ENCODE data around the gene HDAC4. TPM values are rescaled to one million over a fixed set of nuclear protein-coding genes. Genes with fewer than 3 reads are reported as not detected.

The HDAC4 gene
- total and polyA plus RNA-seq, 2 of the 8 experiments (the other 6 are each of a cell fraction or from before 2014, with no cell fraction given), result 15.4 to 31.5 TPM

DNA sequence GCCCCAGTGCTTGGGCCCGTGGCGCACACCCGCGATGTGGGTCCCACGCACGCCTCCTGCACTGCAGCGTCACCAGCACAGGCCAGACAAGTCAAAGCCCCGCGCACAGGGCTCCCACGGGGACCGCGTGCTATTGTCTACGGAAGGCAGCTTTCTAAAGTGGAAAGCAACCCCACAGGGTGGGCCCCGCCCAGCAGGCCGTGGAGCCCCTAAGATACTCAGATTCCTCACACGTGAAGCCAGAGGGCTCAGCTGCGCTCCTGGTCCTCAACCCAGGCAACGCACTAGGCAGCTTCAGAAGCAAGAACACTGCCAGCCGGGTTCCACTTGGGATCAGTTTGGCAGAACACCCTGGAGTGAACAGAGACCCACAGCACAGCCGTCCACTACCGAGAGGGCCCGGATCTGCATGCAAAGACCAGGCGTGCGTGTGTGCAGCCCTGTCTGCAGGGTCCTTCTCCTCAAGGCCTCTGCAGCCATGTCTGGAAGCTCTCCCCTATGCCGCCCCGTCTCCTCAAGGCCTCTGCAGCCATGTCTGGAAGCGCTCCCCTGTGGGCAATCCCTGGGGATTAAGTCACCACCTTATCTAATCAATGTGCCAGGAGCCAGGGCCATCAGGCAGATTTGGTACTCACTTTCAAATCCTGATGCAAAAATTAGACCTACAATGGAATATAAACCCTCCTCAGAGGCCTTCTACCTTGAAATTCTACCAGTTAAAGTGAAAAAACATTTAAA is 231.3 kb downstream of the HDAC4 start:
- DNase-seq (ENCODE audit: low read depth in 1 of 2, low spot score in 2 of 2) (no peak), FAIRE-seq (no peak)
- no peaks in the 10 kb centered on the region for H3K4me1 ChIP-seq (replicated peaks in 1 of 4; ENCODE audit: control insufficient read depth in 3 of 4, insufficient read depth in 4 of 4, low read length in 3 of 4)
- H2BK20ac ChIP-seq (ENCODE audit: low read length), result no peak overlapping the region
- 96% methylated on average over 27 of the region's 27 CpGs; no CpG with 5 or more reads in 1 of the 2 experiments for WGBS, 2 experiments (ENCODE audit: extremely low coverage in 1 of 2, insufficient coverage in 1 of 2, insufficient read length in 1 of 2, insufficient replicate concordance in 2 of 2, low coverage in 1 of 2, low lambda C conversion rate in 2 of 2, missing lambda C conversion rate in 1 of 2)
- no peak for TF ChIP-seq SP2 (IDR thresholded peaks at IDR 0.05; ENCODE audit: low read length)
- no peak for TF ChIP-seq ZNF274 (IDR thresholded peaks at IDR 0.05; ENCODE audit: borderline replicate concordance, extremely low read depth, low read length)
- TF ChIP-seq CTBP2 (IDR thresholded peaks at IDR 0.05; ENCODE audit: borderline replicate concordance, insufficient read depth, insufficient read length, low read length), result no peak
- TF ChIP-seq YY1 (IDR thresholded peaks at IDR 0.05; ENCODE audit: low read depth, low read length), result no peak
- no peak for TF ChIP-seq HDAC6 (IDR thresholded peaks at IDR 0.05; ENCODE audit: low read depth, low read length)
- TF ChIP-seq EP300 (IDR thresholded peaks at IDR 0.05; ENCODE audit: borderline replicate concordance in 1 of 2, low read depth in 2 of 2, low read length in 2 of 2), result no peak
- TF ChIP-seq KDM4A (IDR thresholded peaks at IDR 0.05; ENCODE audit: low read depth, low read length, severe bottlenecking), result no peak
- H3K9me3 ChIP-seq (ENCODE audit: insufficient read depth in 2 of 2, low read depth in 1 of 2, low read length in 1 of 2), result peaks cover 4 to 16% of the 10 kb centered on the region in 2 experiments; a peak in 3 of 4 replicates
- H3K56ac ChIP-seq (replicated peaks; ENCODE audit: insufficient read length, low read depth, low read length), result no peak overlapping the region
- no peak overlapping the region for H4K91ac ChIP-seq (replicated peaks; ENCODE audit: insufficient read length, low read length)
- H3K4me2 ChIP-seq (ENCODE audit: insufficient read depth in 1 of 2, low read depth in 2 of 2, low read length in 2 of 2), result no peak overlapping the region
- H3K79me1 ChIP-seq (ENCODE audit: low read depth, low read length), result no peaks in the 10 kb centered on the region
- H3K79me2 ChIP-seq (ENCODE audit: control insufficient read depth in 1 of 2, insufficient read depth in 2 of 2, low read length in 2 of 2), result no peaks in the 10 kb centered on the region
- no peak overlapping the region for H2AFZ ChIP-seq (ENCODE audit: low read length)
- H3K18ac ChIP-seq (ENCODE audit: extremely low read depth, low read length), result no peak overlapping the region
- no peak overlapping the region for H2BK120ac ChIP-seq (replicated peaks; ENCODE audit: low read depth, low read length)
- no peak overlapping the region for H3K23ac ChIP-seq (ENCODE audit: insufficient read length)
- no peaks in the 10 kb centered on the region for H4K20me1 ChIP-seq (replicated peaks in 1 of 2; ENCODE audit: control insufficient read depth in 1 of 2, insufficient read depth in 2 of 2, low read length in 2 of 2)
- CTCF ChIA-PET (ENCODE audit: partially characterized antibody), result interaction anchor here (0.8 to 1.2 kb wide), 3 partner anchors 10 to 31 kb away, joined by 3 read pairs; no protein-coding TSS in a partner anchor
- no peak overlapping the region for H2BK5ac ChIP-seq (ENCODE audit: low read depth, low read length)
- no peaks in the 10 kb centered on the region for H3K27me3 ChIP-seq (replicated peaks in 1 of 4; ENCODE audit: control insufficient read depth in 3 of 4, extremely low read depth in 1 of 4, insufficient read depth in 3 of 4, low read length in 3 of 4)
- POLR2A ChIA-PET (ENCODE audit: partially characterized antibody), result no interaction called here
- no peak overlapping the region for H2BK15ac ChIP-seq (ENCODE audit: low read length)
- no peak overlapping the region for H3K27ac ChIP-seq (ENCODE audit: low read depth, low read length)
- no peak overlapping the region for H4K5ac ChIP-seq (ENCODE audit: insufficient read length, low read depth, low read length)
- H2AK5ac ChIP-seq (ENCODE audit: low read depth, low read length), result no peak overlapping the region
- H2BK12ac ChIP-seq (ENCODE audit: low read depth, low read length), result no peak overlapping the region
- no peak overlapping the region for H3K4ac ChIP-seq (replicated peaks; ENCODE audit: insufficient read length, low read depth, low read length)
- no peak overlapping the region for H3K9ac ChIP-seq (replicated peaks in 1 of 4; ENCODE audit: extremely low read depth in 1 of 4, low read depth in 3 of 4, low read length in 3 of 4)
- H3K23me2 ChIP-seq (ENCODE audit: low read depth, low read length), result no peaks in the 10 kb centered on the region
- no peak overlapping the region for H3K14ac ChIP-seq (ENCODE audit: insufficient read length)
- H3K4me3 ChIP-seq (ENCODE audit: extremely low read depth in 1 of 4, insufficient read depth in 2 of 4, low read depth in 3 of 4, low read length in 4 of 4), result no peak overlapping the region
- peaks cover 0 to 3% (median 1%) of the 10 kb centered on the region in 4 experiments; a peak in 3 of 8 replicates for H3K36me3 ChIP-seq (ENCODE audit: control insufficient read depth in 2 of 4, insufficient read depth in 4 of 4, low read length in 3 of 4)
- H4K8ac ChIP-seq (ENCODE audit: extremely low read depth, insufficient read depth, low read length), result peak overlapping the region; percentile 51; the same call in 1 of the 2 replicates

All from H1 (cell line).